K562 (cell line): ENCODE results near the gene CACNA1A. TPM values are rescaled to one million over a fixed set of nuclear protein-coding genes. Genes with fewer than 3 reads are reported as not detected.

ENCODE experiments used
- FOXJ2 ChIP-seq: fragments of 200-800 bp; sonication (Bioruptor generic); IDR thresholded peaks from 2 replicates; pipeline ENCODE4 v1.6.1; 2016; ENCODE audit warnings: missing genetic modification characterization, missing compliant biosample characterization
- MXI1 ChIP-seq: IDR thresholded peaks from 2 replicates; pipeline ENCODE4 v1.6.1; 2011; ENCODE audit warnings: low read depth, mild to moderate bottlenecking, improper control_type of control experiment, low read length
- NFE2L1 ChIP-seq: fragments of 450-650 bp; IDR thresholded peaks from 2 replicates; pipeline ENCODE4 v1.6.1; 2016; ENCODE audit warnings: missing genetic modification characterization, low read depth, mild to moderate bottlenecking, missing compliant biosample characterization, moderate library complexity, borderline replicate concordance
- SAP30 ChIP-seq: fragments of 200-600 bp; sonication (generic); IDR thresholded peaks from 2 replicates; pipeline ENCODE4 v1.6.1; 2012; ENCODE audit warnings: borderline replicate concordance, low read depth, mild to moderate bottlenecking, moderate library complexity, low read length, control low read depth, inconsistent platforms; ENCODE audit not compliant: insufficient read depth, poor library complexity, severe bottlenecking
- ZNF445 ChIP-seq: fragments of 250-450 bp; sonication (Bioruptor Pico); IDR thresholded peaks from 2 replicates; pipeline ENCODE4 v1.4.0; 2020; ENCODE audit warnings: low read depth, mild to moderate bottlenecking, moderate library complexity
- ZNF75A ChIP-seq: fragments of 450-650 bp; formaldehyde crosslinking; IDR thresholded peaks from 2 replicates; pipeline ENCODE4 v1.4.0; 2020; ENCODE audit warnings: mild to moderate bottlenecking
- ZNF766 ChIP-seq: fragments of 200-800 bp; sonication (Bioruptor generic); conservative IDR thresholded peaks from 2 replicates; pipeline ENCODE4 v1.6.1; 2016; ENCODE audit warnings: missing genetic modification characterization, missing compliant biosample characterization
- polyA plus RNA-seq, 8 experiments: library from polyadenylated mRNA; depleted of rRNA in 4 of 8; stranded (reverse) in 5 of 8; unstranded in 3 of 8; fragments of >200 nt; fragmentation: Nextera tagmentation in 2 of 8; fragmentation: Illumina TruSeq in 1 of 8; extraction: Ambion mirVana in 2 of 8; extraction: Trizol in 1 of 8; gene quantifications; 2 replicates each; pipeline versions ENCODE4 v1.2.1 to v1.2.3, GENCODE V29; 2011 to 2014; ENCODE audit warnings: inconsistent platforms in 1 of 8, missing spikeins in 1 of 8
- total RNA-seq, 7 experiments: library from RNA; depleted of rRNA in 6 of 7; stranded (reverse); fragments of >200 nt in 6 of 7; fragmentation: Illumina TruSeq in 2 of 7; extraction: Trizol in 2 of 7; gene quantifications; 2 replicates each; pipeline versions ENCODE4 v1.2.1 to v1.2.3, GENCODE V29; 2011 to 2021; ENCODE audit warnings: low replicate concordance in 1 of 7
- TF ChIP-seq, protein P1 (sequence below), 2 experiments: fragments of 250-450 bp in 1 of 2; fragments of 450-650 bp in 1 of 2; sonication (Bioruptor Pico) in 1 of 2; IDR thresholded peaks; 2 replicates each; pipeline versions ENCODE4 v1.6.1 to v1.8.0; 2016 to 2021; ENCODE audit warnings: mild to moderate bottlenecking in 2 of 2, moderate library complexity in 2 of 2, missing compliant biosample characterization in 1 of 2, missing genetic modification characterization in 1 of 2
- TF ChIP-seq, protein P2 (sequence below): sonication (generic); formaldehyde crosslinking; IDR thresholded peaks from 2 replicates; pipeline ENCODE4 v1.8.0; 2022; ENCODE audit warnings: mild to moderate bottlenecking, low read depth, missing genetic modification reagents
- TF ChIP-seq, protein P3 (sequence below), 2 experiments: fragments of 450-650 bp; formaldehyde crosslinking in 1 of 2; IDR thresholded peaks; 2 replicates each; pipeline versions ENCODE4 v1.4.0 to v1.6.1; 2014 to 2020; ENCODE audit warnings: mild to moderate bottlenecking in 2 of 2, borderline replicate concordance in 1 of 2, low read depth in 1 of 2
- TF ChIP-seq, protein P4 (sequence below): fragments of 450-650 bp; conservative IDR thresholded peaks from 2 replicates; pipeline ENCODE4 v1.6.1; 2016; ENCODE audit warnings: missing genetic modification characterization, low read depth, mild to moderate bottlenecking, missing compliant biosample characterization, moderate library complexity

Gene CACNA1A
- total and polyA plus RNA-seq, 9 of the 15 experiments (the other 6 are each of a cell fraction or from before 2014, with no cell fraction given) = 0.03 to 0.20 (median 0.09) TPM; not detected in 1

DNA sequence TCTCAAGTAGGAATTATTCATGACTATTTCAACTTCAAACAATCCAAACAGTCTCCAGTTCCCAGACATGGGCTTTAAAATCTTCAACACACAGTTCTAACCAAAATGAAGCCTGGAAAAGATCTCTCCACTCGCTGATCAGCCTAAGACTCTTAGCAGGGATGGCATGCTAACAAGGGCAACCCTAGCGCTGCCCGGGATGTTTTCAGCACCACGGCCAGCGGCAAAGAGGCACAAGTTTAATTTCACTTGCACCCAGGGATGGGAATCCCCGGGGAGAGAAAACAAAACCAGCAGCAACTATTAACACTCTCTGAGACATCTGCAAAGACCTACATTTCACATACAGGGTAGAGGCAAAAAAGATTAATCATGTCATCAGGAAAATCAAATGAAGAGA, 43.0 kb downstream of the CACNA1A start (continued):
- TF ChIP-seq SAP30 = no peak
- TF ChIP-seq FOXJ2 (tag) = no peak
- TF ChIP-seq, protein P1, sequence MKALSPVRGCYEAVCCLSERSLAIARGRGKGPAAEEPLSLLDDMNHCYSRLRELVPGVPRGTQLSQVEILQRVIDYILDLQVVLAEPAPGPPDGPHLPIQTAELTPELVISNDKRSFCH (CRISPR knock-in tag; IDR thresholded peaks at IDR 0.05) = no peak
- TF ChIP-seq, protein P1 (tag; IDR thresholded peaks at IDR 0.05) = no peak
- no peak for TF ChIP-seq ZNF445
- TF ChIP-seq, protein P2, sequence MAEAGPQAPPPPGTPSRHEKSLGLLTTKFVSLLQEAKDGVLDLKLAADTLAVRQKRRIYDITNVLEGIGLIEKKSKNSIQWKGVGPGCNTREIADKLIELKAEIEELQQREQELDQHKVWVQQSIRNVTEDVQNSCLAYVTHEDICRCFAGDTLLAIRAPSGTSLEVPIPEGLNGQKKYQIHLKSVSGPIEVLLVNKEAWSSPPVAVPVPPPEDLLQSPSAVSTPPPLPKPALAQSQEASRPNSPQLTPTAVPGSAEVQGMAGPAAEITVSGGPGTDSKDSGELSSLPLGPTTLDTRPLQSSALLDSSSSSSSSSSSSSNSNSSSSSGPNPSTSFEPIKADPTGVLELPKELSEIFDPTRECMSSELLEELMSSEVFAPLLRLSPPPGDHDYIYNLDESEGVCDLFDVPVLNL (CRISPR knock-in tag) = no peak
- TF ChIP-seq ZNF75A (CRISPR knock-in tag) = no peak
- TF ChIP-seq MXI1 = no peak
- TF ChIP-seq, protein P3, sequence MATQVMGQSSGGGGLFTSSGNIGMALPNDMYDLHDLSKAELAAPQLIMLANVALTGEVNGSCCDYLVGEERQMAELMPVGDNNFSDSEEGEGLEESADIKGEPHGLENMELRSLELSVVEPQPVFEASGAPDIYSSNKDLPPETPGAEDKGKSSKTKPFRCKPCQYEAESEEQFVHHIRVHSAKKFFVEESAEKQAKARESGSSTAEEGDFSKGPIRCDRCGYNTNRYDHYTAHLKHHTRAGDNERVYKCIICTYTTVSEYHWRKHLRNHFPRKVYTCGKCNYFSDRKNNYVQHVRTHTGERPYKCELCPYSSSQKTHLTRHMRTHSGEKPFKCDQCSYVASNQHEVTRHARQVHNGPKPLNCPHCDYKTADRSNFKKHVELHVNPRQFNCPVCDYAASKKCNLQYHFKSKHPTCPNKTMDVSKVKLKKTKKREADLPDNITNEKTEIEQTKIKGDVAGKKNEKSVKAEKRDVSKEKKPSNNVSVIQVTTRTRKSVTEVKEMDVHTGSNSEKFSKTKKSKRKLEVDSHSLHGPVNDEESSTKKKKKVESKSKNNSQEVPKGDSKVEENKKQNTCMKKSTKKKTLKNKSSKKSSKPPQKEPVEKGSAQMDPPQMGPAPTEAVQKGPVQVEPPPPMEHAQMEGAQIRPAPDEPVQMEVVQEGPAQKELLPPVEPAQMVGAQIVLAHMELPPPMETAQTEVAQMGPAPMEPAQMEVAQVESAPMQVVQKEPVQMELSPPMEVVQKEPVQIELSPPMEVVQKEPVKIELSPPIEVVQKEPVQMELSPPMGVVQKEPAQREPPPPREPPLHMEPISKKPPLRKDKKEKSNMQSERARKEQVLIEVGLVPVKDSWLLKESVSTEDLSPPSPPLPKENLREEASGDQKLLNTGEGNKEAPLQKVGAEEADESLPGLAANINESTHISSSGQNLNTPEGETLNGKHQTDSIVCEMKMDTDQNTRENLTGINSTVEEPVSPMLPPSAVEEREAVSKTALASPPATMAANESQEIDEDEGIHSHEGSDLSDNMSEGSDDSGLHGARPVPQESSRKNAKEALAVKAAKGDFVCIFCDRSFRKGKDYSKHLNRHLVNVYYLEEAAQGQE (IDR thresholded peaks at IDR 0.05; ENCODE audit: borderline replicate concordance) = peak; percentile 98
- TF ChIP-seq, protein P3 (CRISPR knock-in tag; IDR thresholded peaks at IDR 0.05; ENCODE audit: low read depth) = peak; percentile 92
- no peak for TF ChIP-seq NFE2L1 (tag)
- 0 out of 2 replicates have a peak, but pooled peaks have one; percentile 33 for TF ChIP-seq ZNF766 (CRISPR knock-in tag)
- TF ChIP-seq, protein P4, sequence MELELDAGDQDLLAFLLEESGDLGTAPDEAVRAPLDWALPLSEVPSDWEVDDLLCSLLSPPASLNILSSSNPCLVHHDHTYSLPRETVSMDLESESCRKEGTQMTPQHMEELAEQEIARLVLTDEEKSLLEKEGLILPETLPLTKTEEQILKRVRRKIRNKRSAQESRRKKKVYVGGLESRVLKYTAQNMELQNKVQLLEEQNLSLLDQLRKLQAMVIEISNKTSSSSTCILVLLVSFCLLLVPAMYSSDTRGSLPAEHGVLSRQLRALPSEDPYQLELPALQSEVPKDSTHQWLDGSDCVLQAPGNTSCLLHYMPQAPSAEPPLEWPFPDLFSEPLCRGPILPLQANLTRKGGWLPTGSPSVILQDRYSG = 0 out of 2 replicates have a peak, but pooled peaks have one; percentile 31
